Subcutaneous adipose tissue (tissue), 4 donors: ENCODE measurements around the gene LAD1. TPM values are rescaled to one million over a fixed set of nuclear protein-coding genes. Genes with fewer than 3 reads are reported as not detected.

Experiments
- CTCF ChIP-seq: fragments of 450-650 bp; IDR thresholded peaks from one replicate; pipeline ENCODE4 v1.5.1; 2016; ENCODE audit warnings: low read depth, mild to moderate bottlenecking, control low read depth, antibody characterized with exemption, moderate library complexity
- total RNA-seq, 4 donors: library from RNA; depleted of rRNA; stranded (reverse); fragments of >200 nt; gene quantifications; one replicate each; pipeline ENCODE4 v1.1.0, GENCODE V29; 2016

LAD1 gene
- total RNA-seq, 4 donors from 2014 or later = 0.75 TPM; not detected in 3

DNA sequence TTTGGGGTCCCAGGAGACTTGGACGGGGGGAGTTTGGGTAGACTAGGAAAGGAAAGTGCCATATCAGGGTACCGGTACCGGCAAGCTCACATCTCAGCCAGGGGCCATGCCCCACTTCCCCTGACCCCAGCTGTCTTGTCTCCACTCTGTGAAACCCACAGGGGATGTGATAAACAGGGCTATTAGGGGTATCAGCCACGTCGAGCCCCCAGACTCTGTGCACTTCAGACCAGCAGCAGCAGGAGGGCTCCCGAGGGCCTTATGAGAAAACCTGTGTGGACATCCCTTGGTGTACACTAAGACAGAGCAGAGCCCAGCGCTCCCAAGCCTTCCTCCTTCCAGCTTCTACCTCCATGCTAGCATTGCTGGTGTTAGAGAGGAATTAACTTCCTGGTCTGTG is 68.0 kb downstream of the LAD1 start:
- no peak for TF ChIP-seq CTCF

Other genes with a start within 250 kb of the LAD1 start
- gene TMEM9, start 244.8 kb downstream of the LAD1 start, total RNA-seq = 10 to 100 TPM; 17.4 to 38.4 (median 35.2) TPM
- not detected for gene IGFN1, start 208.5 kb downstream of the LAD1 start, total RNA-seq
- 10 to 100 TPM in 2 of 4 donors, 1 to 10 TPM in 1, under 1 TPM in 1; 0.51 to 13.6 (median 6.2) TPM for gene PKP1, start 115.8 kb downstream of the LAD1 start, total RNA-seq
- gene TNNT2, start 21.6 kb downstream of the LAD1 start, total RNA-seq = not detected
- not detected for gene TNNI1, start 22.4 kb upstream of the LAD1 start, total RNA-seq
- gene PHLDA3, start 69.9 kb upstream of the LAD1 start, total RNA-seq = 100 to 1,000 TPM in 3 of 4 donors, 10 to 100 TPM in 1; 95.4 to 350 (median 150) TPM
- gene CSRP1, start 107.8 kb upstream of the LAD1 start, total RNA-seq = 100 to 1,000 TPM in 3 of 4 donors, 10 to 100 TPM in 1; 82.0 to 242 (median 155) TPM
- 10 to 100 TPM; 25.1 to 63.5 (median 45.6) TPM for gene NAV1, start 139.8 kb upstream of the LAD1 start, total RNA-seq